Pancreas (tissue), 10 donors: ENCODE results near the gene ZBTB40. TPM values are rescaled to one million over a fixed set of nuclear protein-coding genes. Genes with fewer than 3 reads are reported as not detected.

Source experiments
- ATAC-seq, 4 donors: fragments of 200-7000 bp; cut with Tn5 transposase; one replicate each; pipeline versions ENCODE4 v1.8.0 to v1.9.1; 2020; ENCODE audit warnings: mild to moderate bottlenecking in 4 of 4, moderate library complexity in 4 of 4
- DNase-seq, 6 donors: peaks; one replicate each; pipeline ENCODE4 v3.0.0-alpha.2; 2020
- FAIRE-seq: peaks from 2 replicates; lab custom pipeline; 2012; peaks lifted over from hg19 to GRCh38; lab: Jason Lieb, UNC
- H3K27ac ChIP-seq, 4 donors: fragments of 200-600 bp; sonication (generic); 1 replicate in 3 of 4; 2 replicates in 1 of 4; pipeline versions ENCODE4 v1.5.0 to v1.8.0; 2020
- H3K27me3 ChIP-seq, 4 donors: fragments of 200-600 bp; one replicate each; pipeline ENCODE4 v1.8.0; 2021
- H3K36me3 ChIP-seq, 3 donors: fragments of 200-600 bp; sonication (generic) in 1 of 3; one replicate each; pipeline versions ENCODE4 v1.5.0 to v1.8.0; 2020 to 2021
- H3K4me1 ChIP-seq, 3 donors: fragments of 200-600 bp; one replicate each; pipeline ENCODE4 v1.8.0; 2021
- H3K4me3 ChIP-seq, 4 donors: fragments of 200-600 bp; sonication (generic) in 2 of 4; one replicate each; pipeline versions ENCODE4 v1.5.0 to v1.8.0; 2020 to 2021
- H3K9me3 ChIP-seq, 4 donors: fragments of 200-600 bp; one replicate each; pipeline ENCODE4 v1.8.0; 2021
- CTCF ChIP-seq, 4 donors: fragments of 200-600 bp; sonication (generic) in 3 of 4; IDR thresholded peaks; one replicate each; pipeline versions ENCODE4 v1.5.0 to v1.8.0; 2021; ENCODE audit warnings: antibody characterized with exemption in 4 of 4
- WGBS, 2 donors: extraction: QIAGEN DNeasy Blood & Tissue Kit; methylation state at CpG; one replicate each; pipeline ENCODE4 v1.1.7; 2013; 5-methylcytosine and 5-hydroxymethylcytosine counted together
- intact Hi-C, 3 donors: fragments of 100-400 bp; cut with DNase I; formaldehyde crosslinking; loops; one replicate each; pipeline versions ENCODE4 v1.11.1 to v1.14.2; 2022
- polyA plus RNA-seq, 2 donors: library from polyadenylated mRNA; stranded (reverse); fragments of 200-250 nt; gene quantifications; one replicate each; pipeline ENCODE4 v1.2.3, GENCODE V29; 2013
- total RNA-seq, 6 donors: library from RNA; stranded (reverse); fragmentation: NEBNext Ultra II Directional in 4 of 6; extraction: Animal tissue kit (Norgen Biotek cat#: 25700) in 4 of 6; gene quantifications; one replicate each; pipeline versions ENCODE4 v1.2.1 to v1.2.4, GENCODE V29; 2021 to 2023
- donor health status: healthy with polysubstance abuse.
- donor health status: DM: no; HTN: no; CAD: no; lungs with moderate emphysema.
- donor health status: DM: no; HTN: no; CAD: no.
- donor health status: control.
- donor health status: control.
- donor health status: Bipolar disorder and iron deficiency.
- donor health status: DM: yes; HTN: yes; CAD: no.
- donor health status: DM: no; HTN: no; CAD: no.
- donor health status: DM: no; HTN: no; CAD: no.
- donor health status: DM: yes; HTN: yes; CAD: no.

The ZBTB40 gene
- total and polyA plus RNA-seq, 8 donors: 6.2 to 16.0 (median 9.4) TPM

- intact Hi-C loops: loop anchor here in 2 of 3 donors (5.0 to 10.0 kb wide), 2 partner anchors 102 to 104 kb away; partner anchors contain the start of gene C1QA (in 1 of the 2)
- Histone ChIP-seq H3K4me1 (peaks cover 29 to 45% (median 37%) of the 10 kb centered on the region in 3 donors), H3K9me3 (no peaks in the 10 kb centered on the region), H3K4me3 (no peak overlapping the region), H3K27me3 (no peaks in the 10 kb centered on the region), H3K36me3 (peaks cover 0 to 6% (median 0%) of the 10 kb centered on the region in 3 donors), H3K27ac (peak overlapping the region in 2 of 4 donors; percentile 5 to 28)
- DNase-seq (no peak), FAIRE-seq (no peak), ATAC-seq (no peak)
- no peak for TF ChIP-seq CTCF (IDR thresholded peaks at IDR 0.05)
- WGBS, 2 donors: 64 to 68% methylated on average over 3 of the region's 3 CpGs
Measured at GRCh38 chr1:22530715-22531114, 79.1 kb downstream of the ZBTB40 start.

GRCh38 chr1:22531251-22531650, 79.6 kb downstream of the ZBTB40 start:
- Histone ChIP-seq H3K4me3 (no peak overlapping the region), H3K4me1 (peaks cover 27 to 42% (median 35%) of the 10 kb centered on the region in 3 donors), H3K27ac (peak overlapping the region in 1 of 4 donors; percentile 5), H3K36me3 (peaks cover 0 to under 1% (median 0%) of the 10 kb centered on the region in 3 donors), H3K27me3 (no peaks in the 10 kb centered on the region), H3K9me3 (no peaks in the 10 kb centered on the region)
- no peak for TF ChIP-seq CTCF (IDR thresholded peaks at IDR 0.05)
- 29 to 42% methylated on average over 6 of the region's 6 CpGs for WGBS, 2 donors
- peak; percentile 17 to 42 (median 27) for ATAC-seq
- peak in 2 of 6 donors; percentile 53 to 54 for DNase-seq
- intact Hi-C loops: loop anchor here in 2 of 3 donors (5.0 to 10.0 kb wide), 2 partner anchors 101 to 104 kb away; partner anchors contain the start of gene C1QA (in 1 of the 2)
- FAIRE-seq: no peak

GRCh38 chr1:22533244-22533895, 81.7 kb downstream of the ZBTB40 start:
- Histone ChIP-seq H3K4me3 (no peak overlapping the region), H3K27ac (no peak overlapping the region), H3K9me3 (no peaks in the 10 kb centered on the region), H3K27me3 (no peaks in the 10 kb centered on the region), H3K4me1 (peaks cover 16 to 42% (median 29%) of the 10 kb centered on the region in 3 donors), H3K36me3 (no peaks in the 10 kb centered on the region)
- ATAC-seq (peak; percentile 58 to 72 (median 66)), DNase-seq (peak in 2 of 6 donors; percentile 67 to 73), FAIRE-seq (no peak)
- no peak for TF ChIP-seq CTCF (IDR thresholded peaks at IDR 0.05)
- intact Hi-C loops: loop anchor here in 2 of 3 donors (5.0 to 10.0 kb wide), 2 partner anchors 99 to 101 kb away; partner anchors contain the start of gene C1QA (in 1 of the 2)
- WGBS, 2 donors: 37 to 42% methylated on average over 11 of the region's 11 CpGs

GRCh38 chr1:22534951-22535350, 83.3 kb downstream of the ZBTB40 start:
- H3K36me3 ChIP-seq: no peaks in the 10 kb centered on the region
- WGBS, 2 donors: 39 to 47% methylated on average over 4 of the region's 4 CpGs
- no peak overlapping the region for H3K4me3 ChIP-seq
- DNase-seq (peak in 3 of 6 donors; percentile 43 to 47 (median 44)), FAIRE-seq (no peak), ATAC-seq (peak in 2 of 4 donors; percentile 22 to 25)
- H3K27ac ChIP-seq: no peak overlapping the region
- TF ChIP-seq CTCF (IDR thresholded peaks at IDR 0.05): no peak
- H3K9me3 ChIP-seq: no peaks in the 10 kb centered on the region
- peaks cover 16 to 42% (median 29%) of the 10 kb centered on the region in 3 donors for H3K4me1 ChIP-seq
- no peaks in the 10 kb centered on the region for H3K27me3 ChIP-seq
- intact Hi-C loops: loop anchor here in 2 of 3 donors (5.0 to 10.0 kb wide), 2 partner anchors 97 to 100 kb away; partner anchors contain the start of gene C1QA (in 1 of the 2)
